Measurements from ENCODE around the gene AKAP6.

AKAP6 gene

GRCh38 chr14:32318087-32318795, 10.9 kb upstream of the AKAP6 start:
- Mint-ChIP-seq H3K4me3 (no peak overlapping the region), H3K36me3 (ENCODE audit: low read depth) (no peaks in the 10 kb centered on the region), H3K9me3 (no peaks in the 10 kb centered on the region), H3K4me1 (ENCODE audit: low read depth) (no peaks in the 10 kb centered on the region), H3K27ac (no peak overlapping the region), H3K27me3 (ENCODE audit: low read depth) (peaks cover 4% of the 10 kb centered on the region)
- DNase-seq (ENCODE audit: low spot score): no peak

- H3K27ac Mint-ChIP-seq: no peak overlapping the region
- peaks cover 4% of the 10 kb centered on the region for H3K27me3 Mint-ChIP-seq (ENCODE audit: low read depth)
- H3K4me1 Mint-ChIP-seq (ENCODE audit: low read depth): no peaks in the 10 kb centered on the region
- DNase-seq (ENCODE audit: low spot score): no peak
- no peak overlapping the region for H3K4me3 Mint-ChIP-seq
- H3K9me3 Mint-ChIP-seq: no peaks in the 10 kb centered on the region
- H3K36me3 Mint-ChIP-seq (ENCODE audit: low read depth): no peaks in the 10 kb centered on the region
Observed at GRCh38 chr14:32319368-32320049, 9.6 kb upstream of the AKAP6 start.

DNA sequence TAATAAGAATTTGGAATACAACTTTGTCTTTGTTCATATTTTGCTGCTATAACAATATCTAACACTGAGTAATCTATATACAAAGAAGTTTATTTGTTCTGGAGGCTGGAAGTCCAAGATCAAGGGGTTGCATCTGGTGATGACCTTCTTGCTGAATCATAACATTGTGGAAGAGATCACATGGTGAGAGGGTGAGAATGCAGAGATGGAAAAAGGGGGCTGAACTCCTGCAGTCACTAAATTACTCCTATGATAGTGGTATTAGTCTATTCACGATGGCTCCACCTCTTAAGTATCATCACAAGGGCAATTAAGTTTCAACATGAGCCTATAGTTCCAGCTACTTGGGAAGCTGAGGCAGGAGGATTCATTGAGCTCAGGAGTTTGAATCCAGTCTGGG, 4.5 kb upstream of the AKAP6 start:
- DNase-seq (ENCODE audit: low spot score): no peak
- Mint-ChIP-seq H3K4me1 (ENCODE audit: low read depth) (no peaks in the 10 kb centered on the region), H3K27ac (no peak overlapping the region), H3K36me3 (ENCODE audit: low read depth) (no peaks in the 10 kb centered on the region), H3K4me3 (no peak overlapping the region), H3K9me3 (no peaks in the 10 kb centered on the region), H3K27me3 (ENCODE audit: low read depth) (peaks cover 2% of the 10 kb centered on the region)

DNA sequence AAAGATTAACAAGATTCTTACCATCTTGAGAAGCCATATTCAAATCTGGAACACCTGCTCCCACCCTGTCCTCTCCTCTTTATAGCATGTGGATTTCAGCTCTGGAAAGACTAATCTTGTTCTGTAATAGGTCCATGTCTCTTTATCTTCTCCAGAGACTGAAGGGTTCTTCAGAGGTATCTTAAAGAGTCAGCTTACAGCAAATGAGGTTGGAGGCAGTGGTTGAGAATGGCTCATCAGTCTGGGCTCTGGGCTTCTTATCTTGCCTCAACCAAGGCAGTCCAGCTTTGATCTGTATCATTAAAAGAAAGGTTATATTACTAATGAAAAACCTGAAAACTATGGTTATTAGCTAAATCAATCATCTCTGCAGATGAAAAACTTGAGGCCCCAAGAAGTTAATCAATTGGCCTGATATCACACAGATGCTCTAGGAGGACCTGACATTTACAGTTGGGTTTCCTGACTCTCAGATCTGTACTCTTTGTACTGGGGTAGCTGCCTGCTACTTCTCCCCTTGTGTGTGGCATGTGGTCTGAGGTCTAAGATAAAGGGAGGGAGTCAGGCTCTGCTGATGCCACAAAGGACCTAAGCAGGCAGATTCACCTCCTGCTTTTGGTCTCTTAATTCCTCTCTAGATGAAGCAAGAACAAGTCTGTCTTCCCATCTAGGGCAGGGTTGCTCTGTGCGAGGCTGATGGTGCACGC, 1.7 kb upstream of the AKAP6 start:
- H3K27me3 Mint-ChIP-seq (ENCODE audit: low read depth): no peaks in the 10 kb centered on the region
- no peak overlapping the region for H3K4me3 Mint-ChIP-seq
- no peaks in the 10 kb centered on the region for H3K9me3 Mint-ChIP-seq
- H3K4me1 Mint-ChIP-seq (ENCODE audit: low read depth): no peaks in the 10 kb centered on the region
- no peak for DNase-seq (ENCODE audit: low spot score)
- no peaks in the 10 kb centered on the region for H3K36me3 Mint-ChIP-seq (ENCODE audit: low read depth)
- H3K27ac Mint-ChIP-seq: no peak overlapping the region

GRCh38 chr14:32329690-32330285, 690 bp downstream of the AKAP6 start:
- Mint-ChIP-seq H3K9me3 (no peaks in the 10 kb centered on the region), H3K4me3 (no peak overlapping the region), H3K4me1 (ENCODE audit: low read depth) (no peaks in the 10 kb centered on the region), H3K36me3 (ENCODE audit: low read depth) (no peaks in the 10 kb centered on the region), H3K27ac (no peak overlapping the region), H3K27me3 (ENCODE audit: low read depth) (no peaks in the 10 kb centered on the region)
- no peak for DNase-seq (ENCODE audit: low spot score)

DNA sequence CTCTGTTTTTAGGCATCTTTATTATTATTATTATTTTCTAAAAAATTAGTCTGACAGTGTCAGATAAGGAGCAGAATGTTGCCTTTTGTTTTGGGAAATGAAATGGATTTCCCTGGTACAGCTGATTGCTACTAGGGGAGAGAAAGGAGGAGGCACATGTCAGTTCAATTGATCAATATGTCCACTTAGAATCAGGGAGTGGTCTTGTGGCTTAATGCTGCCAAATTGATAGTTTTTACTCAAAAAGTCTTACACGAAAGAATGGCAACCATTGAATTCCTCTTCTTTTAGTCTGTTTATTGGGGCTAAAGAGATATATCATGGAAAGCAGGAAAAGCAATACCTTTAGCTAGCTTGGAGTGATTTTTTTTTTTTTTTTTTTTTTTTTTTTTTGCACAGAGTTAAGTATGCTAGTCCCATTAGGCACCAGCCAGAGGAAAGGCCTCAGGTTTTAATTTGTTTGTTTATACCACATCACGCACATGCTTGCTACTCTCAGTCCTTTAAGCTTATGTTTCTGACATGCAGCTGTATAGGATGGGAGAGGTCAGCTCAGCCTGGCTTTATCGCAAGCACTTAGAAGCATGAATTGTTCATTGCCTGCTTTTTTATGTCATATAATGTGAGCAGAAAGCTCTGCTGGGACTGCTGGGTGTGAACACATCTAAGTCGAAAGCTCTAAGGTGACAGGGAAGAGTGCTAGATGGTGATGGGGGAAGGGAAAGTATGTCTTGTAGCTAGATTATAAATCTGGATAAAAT, 1.4 kb downstream of the AKAP6 start:
- Mint-ChIP-seq H3K27me3 (ENCODE audit: low read depth) (no peaks in the 10 kb centered on the region), H3K4me1 (ENCODE audit: low read depth) (peaks cover 2% of the 10 kb centered on the region), H3K36me3 (ENCODE audit: low read depth) (no peaks in the 10 kb centered on the region), H3K4me3 (no peak overlapping the region), H3K27ac (no peak overlapping the region), H3K9me3 (no peaks in the 10 kb centered on the region)
- no peak for DNase-seq (ENCODE audit: low spot score)

GRCh38 chr14:32331206-32331605, 2.1 kb downstream of the AKAP6 start:
- H3K36me3 Mint-ChIP-seq (ENCODE audit: low read depth): no peaks in the 10 kb centered on the region
- no peak overlapping the region for H3K4me3 Mint-ChIP-seq
- DNase-seq (ENCODE audit: low spot score): no peak
- H3K27ac Mint-ChIP-seq: no peak overlapping the region
- H3K27me3 Mint-ChIP-seq (ENCODE audit: low read depth): no peaks in the 10 kb centered on the region
- H3K9me3 Mint-ChIP-seq: no peaks in the 10 kb centered on the region
- peaks cover 2% of the 10 kb centered on the region for H3K4me1 Mint-ChIP-seq (ENCODE audit: low read depth)

GRCh38 chr14:32332415-32333316, 3.6 kb downstream of the AKAP6 start:
- peaks cover 2% of the 10 kb centered on the region for H3K4me1 Mint-ChIP-seq (ENCODE audit: low read depth)
- H3K27ac Mint-ChIP-seq: no peak overlapping the region
- H3K4me3 Mint-ChIP-seq: no peak overlapping the region
- H3K36me3 Mint-ChIP-seq (ENCODE audit: low read depth): no peaks in the 10 kb centered on the region
- no peaks in the 10 kb centered on the region for H3K27me3 Mint-ChIP-seq (ENCODE audit: low read depth)
- H3K9me3 Mint-ChIP-seq: no peaks in the 10 kb centered on the region
- peak; percentile 21 for DNase-seq (ENCODE audit: low spot score)

- H3K4me1 Mint-ChIP-seq (ENCODE audit: low read depth): peaks cover 2% of the 10 kb centered on the region
- H3K36me3 Mint-ChIP-seq (ENCODE audit: low read depth): no peaks in the 10 kb centered on the region
- no peak for DNase-seq (ENCODE audit: low spot score)
- no peak overlapping the region for H3K27ac Mint-ChIP-seq
- H3K4me3 Mint-ChIP-seq: no peak overlapping the region
- H3K27me3 Mint-ChIP-seq (ENCODE audit: low read depth): peaks cover 2% of the 10 kb centered on the region
- no peaks in the 10 kb centered on the region for H3K9me3 Mint-ChIP-seq
Observed at GRCh38 chr14:32336702-32337101, 7.6 kb downstream of the AKAP6 start.

DNA sequence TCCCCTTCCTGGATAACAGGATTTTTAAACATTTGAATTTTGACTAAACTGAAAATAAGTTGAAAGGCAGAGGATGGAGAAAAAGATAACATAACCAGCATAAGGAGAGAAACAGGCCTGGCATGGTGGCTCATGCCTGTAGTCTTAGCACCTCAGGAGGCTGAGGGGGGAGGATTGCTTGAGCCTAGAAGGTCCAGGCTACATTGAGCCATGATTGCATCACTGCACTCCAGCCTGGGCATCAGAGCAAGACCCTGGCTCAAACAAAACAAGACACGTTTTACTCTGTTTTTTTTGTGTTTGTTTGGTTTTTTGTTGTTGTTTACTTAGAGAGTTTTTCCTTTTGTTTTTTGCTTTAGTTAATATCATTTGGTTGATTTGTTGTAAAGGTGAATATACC, 8.7 kb downstream of the AKAP6 start:
- no peak overlapping the region for H3K27ac Mint-ChIP-seq
- H3K4me3 Mint-ChIP-seq: no peak overlapping the region
- H3K9me3 Mint-ChIP-seq: no peaks in the 10 kb centered on the region
- DNase-seq (ENCODE audit: low spot score): no peak
- H3K36me3 Mint-ChIP-seq (ENCODE audit: low read depth): no peaks in the 10 kb centered on the region
- peaks cover 2% of the 10 kb centered on the region for H3K27me3 Mint-ChIP-seq (ENCODE audit: low read depth)
- H3K4me1 Mint-ChIP-seq (ENCODE audit: low read depth): peaks cover 2% of the 10 kb centered on the region

DNA sequence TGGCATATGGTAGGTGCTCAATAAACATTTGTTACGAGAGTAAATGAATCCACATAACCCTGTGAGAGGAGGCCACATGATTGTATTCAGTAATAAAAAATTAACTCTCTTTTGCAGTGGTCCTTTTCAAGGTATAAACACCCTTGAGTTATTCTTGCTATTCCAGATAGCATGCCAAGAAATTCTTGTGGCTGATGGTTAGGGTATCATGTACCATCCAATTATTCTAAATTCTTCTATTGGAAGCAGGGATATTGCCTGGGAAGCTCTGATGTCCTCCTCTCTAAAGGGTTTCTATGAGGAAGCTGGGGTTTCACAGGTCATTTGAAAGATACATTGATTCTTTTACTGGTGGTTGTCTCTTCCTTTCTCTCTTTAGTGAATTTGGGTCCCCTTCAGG, 10.1 kb downstream of the AKAP6 start:
- DNase-seq (ENCODE audit: low spot score): no peak
- Mint-ChIP-seq H3K27ac (no peak overlapping the region), H3K9me3 (no peaks in the 10 kb centered on the region), H3K27me3 (ENCODE audit: low read depth) (peaks cover 2% of the 10 kb centered on the region), H3K36me3 (ENCODE audit: low read depth) (no peaks in the 10 kb centered on the region), H3K4me1 (ENCODE audit: low read depth) (peaks cover 2% of the 10 kb centered on the region), H3K4me3 (no peak overlapping the region)

DNA sequence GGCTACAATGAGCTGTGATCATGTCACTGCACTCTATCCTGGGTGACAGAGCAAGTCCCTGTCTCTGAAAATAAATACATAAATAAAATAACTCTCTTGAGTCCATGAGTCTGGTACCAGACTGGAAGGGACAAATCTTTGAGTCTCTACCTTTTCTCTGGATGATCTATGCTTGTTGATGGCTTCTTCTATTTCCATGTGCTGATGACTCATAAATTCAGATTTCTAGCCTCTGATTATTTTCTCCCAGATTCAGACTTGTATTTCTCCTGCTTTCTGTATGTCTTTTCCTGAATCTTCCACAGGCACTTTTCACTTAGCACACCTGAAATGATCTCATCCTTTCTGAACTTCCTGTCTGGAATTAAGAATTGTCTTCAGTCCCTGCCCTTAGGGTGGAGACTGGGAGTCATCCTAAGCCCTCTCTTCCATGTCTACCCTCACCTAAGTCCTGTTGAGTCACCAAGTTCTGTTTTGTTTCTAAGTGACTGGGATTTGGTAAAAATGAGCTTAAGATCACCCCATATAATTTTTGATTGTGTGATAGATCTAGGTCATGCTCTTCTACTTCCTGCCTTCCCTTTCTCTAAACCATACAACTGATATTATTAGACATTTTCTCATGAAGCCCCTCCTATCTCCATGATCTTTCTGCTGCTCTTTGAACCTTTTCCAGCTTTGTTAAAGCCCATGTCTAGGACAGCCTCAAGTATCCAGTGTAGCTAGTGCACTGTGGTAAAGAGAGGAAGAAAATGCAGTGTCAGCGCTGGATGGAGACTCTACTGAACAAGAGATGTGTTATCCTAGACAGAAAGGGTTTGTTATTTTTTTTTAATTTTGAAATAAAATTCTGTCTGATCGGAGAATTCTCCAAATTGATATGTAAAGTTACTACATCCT, 13.1 kb downstream of the AKAP6 start:
- Mint-ChIP-seq H3K4me3 (no peak overlapping the region), H3K9me3 (no peaks in the 10 kb centered on the region), H3K36me3 (ENCODE audit: low read depth) (no peaks in the 10 kb centered on the region), H3K27me3 (ENCODE audit: low read depth) (peaks cover 2% of the 10 kb centered on the region), H3K27ac (no peak overlapping the region), H3K4me1 (ENCODE audit: low read depth) (no peaks in the 10 kb centered on the region)
- DNase-seq (ENCODE audit: low spot score): no peak
